HG03196 (cell line): ENCODE results near the gene TMEM184A.
"Not testable (repeated sequence)": the region's sequence is repeated elsewhere in the genome, so short reads cannot be mapped to it uniquely, and the experiment has no call there.

Source experiments
- ATAC-seq: cut with Tn5 transposase; IDR thresholded peaks from one replicate; pipeline ENCODE4 v1.9.1; 2021; ENCODE audit not compliant: unreplicated experiment

Gene TMEM184A

DNA sequence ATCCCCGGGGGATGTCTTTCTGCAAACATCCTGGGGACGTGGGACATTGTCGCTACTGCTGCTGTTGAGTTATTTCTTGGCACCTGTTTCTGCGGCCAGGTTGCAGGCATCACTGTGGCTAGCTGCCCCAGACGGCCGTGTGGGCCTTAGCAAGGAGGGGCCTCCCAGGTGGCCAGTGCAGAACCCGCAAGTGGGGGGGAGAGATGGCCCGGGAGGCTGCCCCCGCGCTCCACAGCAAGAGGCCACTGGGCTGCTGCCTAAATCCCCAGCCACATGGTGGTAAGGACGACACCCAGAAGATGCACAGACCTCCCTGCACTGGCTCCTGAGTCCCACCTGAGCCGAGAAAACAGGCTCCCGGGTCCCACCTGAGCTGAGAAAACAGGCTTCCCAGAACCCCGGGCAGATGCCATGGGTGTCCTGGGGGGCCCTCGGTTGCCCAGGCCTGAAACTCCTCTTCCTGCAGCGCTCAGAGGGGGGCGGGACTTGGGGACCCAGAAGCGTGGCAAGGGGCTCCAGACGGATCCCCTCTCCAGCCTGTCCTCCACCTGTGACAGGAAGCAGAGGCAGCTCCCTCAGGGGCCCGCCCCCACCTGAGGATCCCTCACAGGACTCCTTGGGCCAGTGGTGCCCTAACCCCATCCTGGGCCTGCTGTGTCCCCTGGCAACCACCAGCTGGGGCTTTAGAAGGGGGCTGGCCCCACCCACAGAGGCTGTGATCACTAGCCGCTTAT, 26.5 kb downstream of the TMEM184A start:
- no peak for ATAC-seq

GRCh38 chr7:1526271-1526754, 29.7 kb downstream of the TMEM184A start:
- no peak for ATAC-seq

- ATAC-seq = no peak
Observed at GRCh38 chr7:1525409-1525808, 30.6 kb downstream of the TMEM184A start.

- no peak for ATAC-seq
Observed at GRCh38 chr7:1523844-1524243, 32.2 kb downstream of the TMEM184A start.

- ATAC-seq = no peak
Observed at GRCh38 chr7:1523208-1523607, 32.8 kb downstream of the TMEM184A start.

DNA sequence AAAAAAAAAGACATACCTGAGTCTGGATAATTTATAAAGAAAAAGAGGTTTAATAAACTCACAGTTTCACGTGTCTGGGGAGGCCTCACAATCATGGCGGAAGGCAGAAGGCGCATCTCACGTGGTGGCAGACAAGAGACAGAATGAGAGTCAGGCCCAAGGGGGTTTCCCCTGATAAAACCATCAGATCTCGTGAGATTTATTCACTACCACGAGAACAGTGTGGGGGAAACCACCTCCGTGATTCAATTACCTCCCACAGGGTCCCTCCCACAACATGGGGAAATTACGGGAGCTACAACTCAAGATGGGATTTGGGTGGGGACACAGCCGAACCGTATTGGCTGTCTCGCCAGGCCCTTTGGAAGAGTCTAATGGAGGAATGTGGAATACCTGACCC, 34.5 kb downstream of the TMEM184A start:
- ATAC-seq = no peak

- no peak for ATAC-seq
Observed at GRCh38 chr7:1520539-1521234, 35.3 kb downstream of the TMEM184A start.

GRCh38 chr7:1519322-1519922, 36.6 kb downstream of the TMEM184A start:
- ATAC-seq = not testable (repeated sequence)

GRCh38 chr7:1516586-1517251, 39.3 kb downstream of the TMEM184A start:
- no peak for ATAC-seq

DNA sequence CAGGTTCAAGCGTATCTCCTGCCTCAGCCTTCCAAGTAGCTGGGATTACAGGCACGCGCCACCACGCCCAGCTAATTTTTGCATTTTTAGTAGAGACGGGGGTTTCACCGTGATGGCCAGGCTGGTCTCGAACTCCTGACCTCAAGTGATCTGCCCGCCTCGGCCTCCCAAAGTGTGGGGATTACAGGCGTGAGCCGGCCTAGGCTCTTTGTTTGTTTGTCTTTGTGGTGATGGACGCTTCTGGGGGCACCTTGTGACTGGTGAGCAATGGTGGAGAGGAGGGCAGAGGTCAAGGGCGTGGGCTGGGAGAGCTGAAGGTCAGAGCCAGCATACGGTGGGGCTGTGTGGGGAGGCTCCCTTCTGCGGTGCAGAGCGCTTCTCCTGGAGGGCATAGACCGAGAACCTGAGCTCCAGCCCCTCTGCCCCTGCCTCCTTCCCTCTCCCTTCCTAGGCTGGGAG, 40.5 kb downstream of the TMEM184A start:
- ATAC-seq = not testable (repeated sequence)

DNA sequence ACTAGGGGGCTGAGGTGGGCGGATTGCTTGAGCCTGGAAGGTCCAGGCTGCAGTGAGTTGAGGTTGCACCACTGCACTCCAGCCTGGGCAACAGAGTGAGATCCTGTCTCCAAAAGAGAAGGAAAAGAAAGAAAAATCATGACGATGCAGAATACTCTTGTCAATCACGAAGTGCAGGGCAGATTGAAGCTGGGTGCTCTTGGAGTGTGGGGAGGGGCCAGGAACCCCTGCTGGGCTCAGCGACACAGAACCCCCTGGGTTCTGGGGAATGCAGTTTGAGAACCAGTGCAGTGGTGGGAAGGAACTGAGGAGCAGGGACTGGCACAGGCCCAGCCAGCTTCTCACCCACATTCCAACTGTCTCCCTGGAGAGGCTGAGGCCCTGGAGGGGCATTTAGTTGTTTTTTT, 41.0 kb downstream of the TMEM184A start:
- no peak for ATAC-seq

DNA sequence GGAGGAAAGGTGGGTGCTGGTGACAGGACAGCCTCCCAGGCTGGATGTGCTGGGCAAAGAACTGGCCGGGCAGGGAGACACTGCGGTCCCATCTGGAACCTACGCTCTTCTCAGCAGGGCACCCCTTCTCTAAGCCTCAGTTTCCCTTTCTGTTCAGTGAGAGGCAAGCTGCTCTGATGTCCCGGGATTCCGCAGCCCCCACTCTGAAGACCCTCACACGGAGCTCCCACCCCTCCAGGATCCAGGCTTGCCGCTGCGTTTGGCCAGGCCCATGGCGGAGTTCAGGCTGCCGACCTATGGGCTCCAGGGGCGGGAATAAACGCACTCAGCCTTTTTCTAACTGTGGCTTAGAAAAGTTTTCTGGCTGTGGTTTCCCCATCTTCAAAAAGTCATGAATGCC, 41.6 kb downstream of the TMEM184A start:
- ATAC-seq = no peak

DNA sequence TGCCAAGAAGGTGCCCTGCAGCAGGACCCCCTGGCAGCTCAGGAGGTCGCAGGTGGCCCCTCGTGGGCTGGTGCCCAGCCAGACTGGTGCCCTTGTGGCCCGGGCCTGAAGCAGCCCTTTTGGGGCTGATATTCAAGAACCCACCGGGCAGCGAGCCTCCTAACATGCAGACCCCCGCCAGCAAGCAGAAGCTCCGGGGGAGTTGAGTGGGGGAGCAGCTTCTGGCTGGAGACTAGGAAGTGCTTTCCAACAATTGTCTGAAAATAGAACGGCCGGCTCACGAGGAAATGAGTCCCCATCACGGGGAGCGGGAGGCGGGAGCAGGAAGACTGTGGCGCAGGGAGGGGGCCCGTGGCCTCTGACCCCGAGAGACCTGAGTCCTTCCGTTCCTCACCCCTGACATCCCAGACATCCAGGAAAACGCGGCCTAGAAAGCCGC, 42.3 kb downstream of the TMEM184A start:
- ATAC-seq = no peak

DNA sequence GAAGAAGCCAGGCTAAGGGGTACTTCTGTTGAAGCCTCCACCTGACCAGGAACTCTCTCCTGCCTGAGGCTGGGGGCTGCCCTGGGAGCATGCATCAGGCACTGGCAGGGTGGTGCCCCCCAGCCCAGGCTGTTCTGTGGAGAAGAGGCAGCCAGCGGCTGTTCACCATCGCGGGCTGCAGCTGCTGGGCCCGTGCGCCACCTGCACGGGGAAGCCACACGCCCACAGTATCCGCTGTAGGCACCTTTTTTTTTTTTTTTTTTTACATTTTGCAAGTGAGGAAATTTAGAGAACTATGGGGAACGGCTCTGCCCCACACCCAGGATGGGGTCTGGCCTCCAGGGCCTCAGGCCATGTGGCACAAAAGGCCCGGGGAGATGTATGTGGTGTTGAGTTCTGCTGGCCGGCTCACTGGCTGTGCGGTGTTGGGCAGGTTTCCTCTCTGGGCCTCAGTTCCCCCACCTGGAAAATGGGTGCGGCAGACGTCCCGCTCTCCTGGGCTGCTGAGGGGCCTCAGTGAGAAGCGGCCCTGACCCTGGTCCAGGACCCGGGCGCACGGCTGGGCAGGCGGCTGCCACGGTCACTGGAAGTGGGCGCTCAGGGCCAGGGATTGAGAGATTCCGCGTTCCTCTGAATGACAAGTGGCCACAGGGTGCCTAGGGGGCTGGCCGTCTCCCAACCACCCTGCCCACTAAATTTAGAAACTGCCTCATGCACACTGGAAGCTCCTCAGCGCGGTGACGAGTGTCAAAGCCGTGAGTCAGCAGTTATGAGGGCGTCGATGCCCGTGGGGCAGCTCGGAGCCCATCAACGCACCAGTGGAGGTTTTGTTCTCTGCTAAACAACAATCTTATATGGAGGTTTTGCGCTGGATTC, 43.0 kb downstream of the TMEM184A start:
- ATAC-seq = no peak

GRCh38 chr7:1511444-1512422, 44.3 kb downstream of the TMEM184A start:
- no peak for ATAC-seq

GRCh38 chr7:1510780-1511154, 45.2 kb downstream of the TMEM184A start:
- no peak for ATAC-seq

DNA sequence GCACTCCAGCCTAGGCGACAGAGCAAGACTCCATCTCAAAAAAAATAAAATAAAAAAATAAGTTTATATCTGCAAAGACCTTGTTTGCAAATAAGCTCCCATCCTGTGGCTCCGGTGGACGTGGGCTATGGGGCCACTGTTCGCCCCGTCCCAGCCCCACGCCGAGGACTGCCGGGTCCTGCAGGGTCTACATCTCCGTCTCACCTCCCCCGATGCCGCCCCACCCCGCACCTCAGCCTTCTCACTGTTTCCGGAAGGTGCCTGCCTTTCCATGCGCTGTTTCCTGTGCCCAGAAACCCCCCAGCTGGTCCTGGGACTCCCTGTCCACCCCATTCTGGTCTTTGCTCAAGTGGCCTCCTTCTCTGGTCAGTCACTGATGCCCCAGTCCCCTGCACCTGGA, 46.8 kb downstream of the TMEM184A start:
- ATAC-seq = no peak

- no peak for ATAC-seq
Observed at GRCh38 chr7:1508277-1508758, 47.7 kb downstream of the TMEM184A start.
